Neural progenitor cell (in vitro differentiated cells): Measurements from ENCODE around the gene LCP1. TPM values are rescaled to one million over a fixed set of nuclear protein-coding genes. Genes with fewer than 3 reads are reported as not detected.

Experiments used
- DNase-seq: peaks from one replicate; pipeline ENCODE4 v3.0.0-alpha.2; 2016; ENCODE audit warnings: low spot score
- H2AFZ ChIP-seq: fragments of 200-600 bp; sonication (generic); replicated peaks from 2 replicates; pipeline ENCODE4 v1.6.1; 2016; ENCODE audit warnings: antibody characterized with exemption
- H3F3A ChIP-seq: fragments of 200-600 bp; sonication (generic); 2 replicates; pipeline ENCODE4 v1.6.1; 2016; ENCODE audit warnings: antibody characterized with exemption, low read depth
- H3K27ac ChIP-seq: fragments of 200-600 bp; sonication (generic); 2 replicates; pipeline ENCODE4 v1.5.1; 2016; ENCODE audit warnings: mild to moderate bottlenecking
- H3K27me3 ChIP-seq: fragments of 200-600 bp; sonication (generic); 2 replicates; pipeline ENCODE4 v1.6.1; 2016; ENCODE audit warnings: mild to moderate bottlenecking, moderate library complexity
- H3K36me3 ChIP-seq: fragments of 200-600 bp; sonication (generic); 2 replicates; pipeline ENCODE4 v1.5.1; 2016
- H3K4me1 ChIP-seq: fragments of 200-600 bp; sonication (generic); 2 replicates; pipeline ENCODE4 v1.6.1; 2016; ENCODE audit warnings: mixed run types
- H3K4me2 ChIP-seq: fragments of 200-600 bp; sonication (generic); 2 replicates; pipeline ENCODE4 v1.6.1; 2016
- H3K4me3 ChIP-seq: fragments of 200-600 bp; sonication (generic); 2 replicates; pipeline ENCODE4 v1.5.1; 2016
- H3K79me2 ChIP-seq: fragments of 200-600 bp; sonication (generic); 2 replicates; pipeline ENCODE4 v1.6.1; 2016; ENCODE audit warnings: low read depth
- H3K9ac ChIP-seq: fragments of 200-600 bp; sonication (generic); 2 replicates; pipeline ENCODE4 v1.6.1; 2016
- H3K9me3 ChIP-seq: fragments of 200-600 bp; sonication (generic); 2 replicates; pipeline ENCODE4 v1.5.1; 2016; ENCODE audit warnings: low read depth
- H4K20me1 ChIP-seq: fragments of 200-600 bp; sonication (generic); 2 replicates; pipeline ENCODE4 v1.6.1; 2016; ENCODE audit warnings: low read depth
- H3K27ac Mint-ChIP-seq: 3 replicates; pipeline ENCODE4 v1.8.0; 2021; ENCODE audit warnings: mixed read lengths
- H3K27me3 Mint-ChIP-seq: 2 replicates; pipeline ENCODE4 v1.8.0; 2022; ENCODE audit warnings: low read depth, mild to moderate bottlenecking, inconsistent platforms, moderate library complexity, mixed read lengths; ENCODE audit not compliant: insufficient read depth
- H3K36me3 Mint-ChIP-seq: 3 replicates; pipeline ENCODE4 v1.8.0; 2021; ENCODE audit warnings: mixed read lengths
- H3K4me1 Mint-ChIP-seq: 3 replicates; pipeline ENCODE4 v1.8.0; 2021; ENCODE audit warnings: mixed read lengths
- H3K4me3 Mint-ChIP-seq: 3 replicates; pipeline ENCODE4 v1.8.0; 2021; ENCODE audit warnings: mild to moderate bottlenecking, moderate library complexity, mixed read lengths
- H3K9me3 Mint-ChIP-seq: 3 replicates; pipeline ENCODE4 v1.8.0; 2020; ENCODE audit warnings: mixed read lengths
- EZH2 ChIP-seq: fragments of 200-600 bp; sonication (generic); IDR thresholded peaks from 2 replicates; pipeline ENCODE4 v1.6.1; 2017; ENCODE audit warnings: antibody characterized with exemption, mild to moderate bottlenecking, moderate library complexity
- EZH2phosphoT487 ChIP-seq: fragments of 200-600 bp; sonication (generic); IDR thresholded peaks from 2 replicates; pipeline ENCODE4 v1.6.1; 2017; ENCODE audit warnings: antibody characterized with exemption
- total RNA-seq: library from RNA; depleted of rRNA; stranded (reverse); fragments of >200 nt; gene quantifications from 2 replicates; pipeline ENCODE4 v1.2.3, GENCODE V29; 2015; ENCODE audit warnings: low replicate concordance
- TF ChIP-seq, protein P1 (sequence below): fragments of 200-600 bp; sonication (generic); IDR thresholded peaks from 2 replicates; pipeline ENCODE4 v1.5.1; 2017; ENCODE audit warnings: antibody characterized with exemption, mild to moderate bottlenecking

LCP1 gene
- total RNA-seq, 1 donor from 2014 or later, result 2.2 TPM

DNA sequence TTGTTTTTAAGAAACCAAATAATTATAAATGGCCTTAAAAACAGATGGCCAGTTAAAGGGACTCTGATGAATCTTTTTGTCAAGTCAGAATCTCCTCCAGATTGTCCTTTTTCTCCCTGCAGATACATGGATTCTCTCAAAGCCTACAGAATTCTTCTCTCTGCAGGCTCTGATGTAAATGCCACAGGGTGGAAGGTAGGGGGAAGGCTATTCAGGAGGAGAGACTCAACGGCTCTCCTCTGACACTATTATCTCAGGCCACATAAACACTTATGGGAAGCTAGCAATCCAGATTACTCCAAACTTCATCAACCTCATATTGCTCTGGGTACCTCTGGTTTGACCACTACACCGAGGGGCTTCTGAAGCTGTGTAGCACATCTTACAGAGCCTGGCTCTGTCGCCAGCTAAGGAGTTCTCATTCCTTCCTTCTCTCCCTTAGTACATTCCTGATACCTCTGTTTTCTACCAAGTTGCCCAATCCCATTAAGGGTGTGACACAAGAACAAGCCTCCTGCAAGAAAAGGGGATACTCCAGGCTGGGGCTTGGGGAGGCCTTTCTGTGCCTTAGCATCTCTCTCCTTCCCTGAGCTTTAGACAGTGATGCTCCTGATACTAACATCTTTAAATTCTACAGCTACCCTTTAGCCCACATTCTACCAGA lies 14.9 kb downstream of the LCP1 start:
- H3K4me3 Mint-ChIP-seq, result no peak overlapping the region

DNA sequence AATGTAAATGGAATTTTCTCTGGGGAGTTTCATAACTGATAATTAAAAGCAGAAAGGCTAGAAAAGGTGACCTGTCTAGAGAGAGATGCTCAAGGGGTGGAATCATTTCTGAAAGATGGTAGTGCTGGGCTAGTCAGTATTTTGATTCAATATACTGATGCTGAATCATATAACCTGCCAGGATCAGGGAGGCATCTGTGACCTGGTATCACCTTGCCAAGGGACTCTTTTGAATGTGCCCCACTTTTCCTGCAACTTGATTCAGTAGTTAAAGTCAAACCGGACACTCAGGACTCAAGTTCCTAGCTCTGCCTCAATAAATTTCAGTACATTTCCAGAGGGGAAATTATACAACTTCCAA lies 15.8 kb downstream of the LCP1 start:
- H3K4me3 ChIP-seq, result no peak overlapping the region
- peaks cover 16% of the 10 kb centered on the region for H3K4me1 Mint-ChIP-seq
- H3K4me1 ChIP-seq, result peaks cover 12% of the 10 kb centered on the region
- H3K9me3 Mint-ChIP-seq, result peaks cover 8% of the 10 kb centered on the region
- no peak overlapping the region for H3K4me3 Mint-ChIP-seq
- H3F3A ChIP-seq, result no peaks in the 10 kb centered on the region
- H3K27me3 ChIP-seq, result peaks cover 9% of the 10 kb centered on the region
- H3K27me3 Mint-ChIP-seq, result peaks cover 7% of the 10 kb centered on the region
- H2AFZ ChIP-seq, result no peak overlapping the region
- TF ChIP-seq, protein P1, sequence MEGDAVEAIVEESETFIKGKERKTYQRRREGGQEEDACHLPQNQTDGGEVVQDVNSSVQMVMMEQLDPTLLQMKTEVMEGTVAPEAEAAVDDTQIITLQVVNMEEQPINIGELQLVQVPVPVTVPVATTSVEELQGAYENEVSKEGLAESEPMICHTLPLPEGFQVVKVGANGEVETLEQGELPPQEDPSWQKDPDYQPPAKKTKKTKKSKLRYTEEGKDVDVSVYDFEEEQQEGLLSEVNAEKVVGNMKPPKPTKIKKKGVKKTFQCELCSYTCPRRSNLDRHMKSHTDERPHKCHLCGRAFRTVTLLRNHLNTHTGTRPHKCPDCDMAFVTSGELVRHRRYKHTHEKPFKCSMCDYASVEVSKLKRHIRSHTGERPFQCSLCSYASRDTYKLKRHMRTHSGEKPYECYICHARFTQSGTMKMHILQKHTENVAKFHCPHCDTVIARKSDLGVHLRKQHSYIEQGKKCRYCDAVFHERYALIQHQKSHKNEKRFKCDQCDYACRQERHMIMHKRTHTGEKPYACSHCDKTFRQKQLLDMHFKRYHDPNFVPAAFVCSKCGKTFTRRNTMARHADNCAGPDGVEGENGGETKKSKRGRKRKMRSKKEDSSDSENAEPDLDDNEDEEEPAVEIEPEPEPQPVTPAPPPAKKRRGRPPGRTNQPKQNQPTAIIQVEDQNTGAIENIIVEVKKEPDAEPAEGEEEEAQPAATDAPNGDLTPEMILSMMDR, result no peak
- no peak for TF ChIP-seq EZH2phosphoT487
- TF ChIP-seq EZH2, result no peak
- no peak for DNase-seq
- no peaks in the 10 kb centered on the region for H3K36me3 Mint-ChIP-seq
- H3K27ac ChIP-seq, result no peak overlapping the region
- no peak overlapping the region for H3K27ac Mint-ChIP-seq
- no peaks in the 10 kb centered on the region for H3K79me2 ChIP-seq
- H3K4me2 ChIP-seq, result no peak overlapping the region
- H3K9ac ChIP-seq, result no peak overlapping the region
- no peaks in the 10 kb centered on the region for H3K9me3 ChIP-seq
- H3K36me3 ChIP-seq, result no peaks in the 10 kb centered on the region
- no peaks in the 10 kb centered on the region for H4K20me1 ChIP-seq

More for the DNA sequence above, 14.9 kb downstream of the LCP1 start:
- peak overlapping the region; percentile 53 for H2AFZ ChIP-seq
- H3K79me2 ChIP-seq, result no peaks in the 10 kb centered on the region
- H3K9me3 Mint-ChIP-seq, result peaks cover 2% of the 10 kb centered on the region
- H3K4me1 Mint-ChIP-seq, result peaks cover 23% of the 10 kb centered on the region
- peaks cover 14% of the 10 kb centered on the region for H3K4me1 ChIP-seq
- H3K27ac Mint-ChIP-seq, result no peak overlapping the region
- TF ChIP-seq, protein P1, result no peak
- TF ChIP-seq EZH2 (no peak), EZH2phosphoT487 (no peak)
- no peak overlapping the region for H3K27ac ChIP-seq
- DNase-seq, result no peak
- peaks cover 7% of the 10 kb centered on the region for H3K27me3 Mint-ChIP-seq
- no peak overlapping the region for H3K4me3 ChIP-seq
- no peaks in the 10 kb centered on the region for H3K36me3 Mint-ChIP-seq
- H3F3A ChIP-seq, result no peaks in the 10 kb centered on the region
- no peak overlapping the region for H3K9ac ChIP-seq
- no peaks in the 10 kb centered on the region for H3K36me3 ChIP-seq
- H3K9me3 ChIP-seq, result no peaks in the 10 kb centered on the region
- no peak overlapping the region for H3K4me2 ChIP-seq
- peaks cover 9% of the 10 kb centered on the region for H3K27me3 ChIP-seq
- no peaks in the 10 kb centered on the region for H4K20me1 ChIP-seq

DNA sequence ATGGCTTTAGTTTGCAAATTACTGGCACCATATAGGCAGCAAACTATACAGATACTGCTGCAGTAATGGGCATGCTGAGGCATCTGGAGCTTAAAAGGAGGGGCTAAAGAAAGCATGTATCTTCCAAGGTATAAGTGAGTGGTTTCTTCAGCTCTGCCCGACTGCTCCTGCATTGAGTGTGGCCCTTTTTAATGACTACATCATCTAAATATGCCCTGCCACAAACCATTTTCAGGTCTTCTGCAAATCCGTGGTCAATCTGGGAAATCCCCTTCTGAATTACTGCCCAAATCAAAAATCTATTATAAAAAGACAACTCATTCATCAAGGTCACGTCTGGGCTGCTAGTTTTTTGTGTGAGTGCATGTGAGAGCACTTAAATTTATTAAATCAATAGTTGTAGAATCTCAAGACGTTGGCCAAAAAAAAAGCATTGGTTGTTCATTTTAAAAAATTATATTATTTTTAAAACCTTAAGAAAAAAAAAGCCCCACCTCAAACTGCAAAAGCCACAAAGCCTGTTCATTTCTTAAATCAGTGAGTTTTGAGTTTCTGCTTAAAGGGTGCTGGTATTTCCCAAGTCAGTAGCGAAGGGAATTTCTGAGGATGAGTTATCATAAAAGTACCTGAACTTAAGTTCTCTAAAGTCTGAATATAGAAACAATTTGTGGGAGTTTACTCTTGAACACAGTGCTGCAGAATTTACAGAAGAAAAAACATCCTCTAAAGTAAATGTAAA lies 16.3 kb downstream of the LCP1 start:
- Mint-ChIP-seq H3K4me1 (peaks cover 11% of the 10 kb centered on the region), H3K27ac (no peak overlapping the region), H3K27me3 (peaks cover 7% of the 10 kb centered on the region), H3K9me3 (peaks cover 8% of the 10 kb centered on the region), H3K36me3 (no peaks in the 10 kb centered on the region), H3K4me3 (no peak overlapping the region)
- Histone ChIP-seq H3K79me2 (no peaks in the 10 kb centered on the region), H3F3A (no peaks in the 10 kb centered on the region), H2AFZ (no peak overlapping the region), H3K4me2 (no peak overlapping the region), H4K20me1 (no peaks in the 10 kb centered on the region), H3K4me1 (peaks cover 6% of the 10 kb centered on the region), H3K36me3 (no peaks in the 10 kb centered on the region), H3K27me3 (peaks cover 9% of the 10 kb centered on the region), H3K9me3 (no peaks in the 10 kb centered on the region), H3K4me3 (no peak overlapping the region), H3K9ac (no peak overlapping the region), H3K27ac (no peak overlapping the region)
- no peak for DNase-seq
- TF ChIP-seq EZH2phosphoT487 (no peak), EZH2 (no peak)
- TF ChIP-seq, protein P1, result no peak
